ENCODE measurements around the gene C9orf85. TPM values are rescaled to one million over a fixed set of nuclear protein-coding genes. Genes with fewer than 3 reads are reported as not detected.

Gene C9orf85
- total and polyA plus RNA-seq, 3 donors from 2014 or later = 8.0 to 14.4 (median 11.8) TPM

GRCh38 chr9:71920456-71921189 lies 9.2 kb downstream of the C9orf85 start:
- no peak for DNase-seq
- no peaks in the 10 kb centered on the region for H3K36me3 ChIP-seq (ENCODE audit: low read depth, missing control alignments)
- TF ChIP-seq POLR2A (IDR thresholded peaks at IDR 0.05) = no peak
- TF ChIP-seq, protein P1, sequence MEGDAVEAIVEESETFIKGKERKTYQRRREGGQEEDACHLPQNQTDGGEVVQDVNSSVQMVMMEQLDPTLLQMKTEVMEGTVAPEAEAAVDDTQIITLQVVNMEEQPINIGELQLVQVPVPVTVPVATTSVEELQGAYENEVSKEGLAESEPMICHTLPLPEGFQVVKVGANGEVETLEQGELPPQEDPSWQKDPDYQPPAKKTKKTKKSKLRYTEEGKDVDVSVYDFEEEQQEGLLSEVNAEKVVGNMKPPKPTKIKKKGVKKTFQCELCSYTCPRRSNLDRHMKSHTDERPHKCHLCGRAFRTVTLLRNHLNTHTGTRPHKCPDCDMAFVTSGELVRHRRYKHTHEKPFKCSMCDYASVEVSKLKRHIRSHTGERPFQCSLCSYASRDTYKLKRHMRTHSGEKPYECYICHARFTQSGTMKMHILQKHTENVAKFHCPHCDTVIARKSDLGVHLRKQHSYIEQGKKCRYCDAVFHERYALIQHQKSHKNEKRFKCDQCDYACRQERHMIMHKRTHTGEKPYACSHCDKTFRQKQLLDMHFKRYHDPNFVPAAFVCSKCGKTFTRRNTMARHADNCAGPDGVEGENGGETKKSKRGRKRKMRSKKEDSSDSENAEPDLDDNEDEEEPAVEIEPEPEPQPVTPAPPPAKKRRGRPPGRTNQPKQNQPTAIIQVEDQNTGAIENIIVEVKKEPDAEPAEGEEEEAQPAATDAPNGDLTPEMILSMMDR (IDR thresholded peaks at IDR 0.05) = no peak
- H3K27ac ChIP-seq = no peak overlapping the region
- no peak overlapping the region for H3K4me3 ChIP-seq
- intact Hi-C loops (cut with DNase I; ENCODE audit: low total_unique reads) = no loop called here
- WGBS, 2 donors = 74 to 88% methylated on average over 1 of the region's 1 CpG
- H3K9me3 ChIP-seq = no peaks in the 10 kb centered on the region
- no peaks in the 10 kb centered on the region for H3K27me3 ChIP-seq
- no peaks in the 10 kb centered on the region for H3K4me1 ChIP-seq

GRCh38 chr9:71921190-71921814 lies 9.9 kb downstream of the C9orf85 start:
- Histone ChIP-seq H3K36me3 (ENCODE audit: low read depth, missing control alignments) (no peaks in the 10 kb centered on the region), H3K27me3 (no peaks in the 10 kb centered on the region), H3K4me1 (no peaks in the 10 kb centered on the region), H3K27ac (no peak overlapping the region), H3K9me3 (no peaks in the 10 kb centered on the region), H3K4me3 (no peak overlapping the region)
- no peak for DNase-seq
- TF ChIP-seq, protein P1 (IDR thresholded peaks at IDR 0.05) = no peak
- no peak for TF ChIP-seq POLR2A (IDR thresholded peaks at IDR 0.05)
- intact Hi-C loops (cut with DNase I; ENCODE audit: low total_unique reads) = no loop called here

- Histone ChIP-seq H3K4me3 (no peak overlapping the region), H3K9me3 (no peaks in the 10 kb centered on the region), H3K36me3 (ENCODE audit: low read depth, missing control alignments) (no peaks in the 10 kb centered on the region), H3K4me1 (no peaks in the 10 kb centered on the region), H3K27me3 (no peaks in the 10 kb centered on the region), H3K27ac (no peak overlapping the region)
- intact Hi-C loops (cut with DNase I; ENCODE audit: low total_unique reads) = no loop called here
- no peak for DNase-seq
- TF ChIP-seq, protein P1 (IDR thresholded peaks at IDR 0.05) = no peak
- no peak for TF ChIP-seq POLR2A (IDR thresholded peaks at IDR 0.05)
Measured at GRCh38 chr9:71924576-71924975, 13.1 kb downstream of the C9orf85 start.

DNA sequence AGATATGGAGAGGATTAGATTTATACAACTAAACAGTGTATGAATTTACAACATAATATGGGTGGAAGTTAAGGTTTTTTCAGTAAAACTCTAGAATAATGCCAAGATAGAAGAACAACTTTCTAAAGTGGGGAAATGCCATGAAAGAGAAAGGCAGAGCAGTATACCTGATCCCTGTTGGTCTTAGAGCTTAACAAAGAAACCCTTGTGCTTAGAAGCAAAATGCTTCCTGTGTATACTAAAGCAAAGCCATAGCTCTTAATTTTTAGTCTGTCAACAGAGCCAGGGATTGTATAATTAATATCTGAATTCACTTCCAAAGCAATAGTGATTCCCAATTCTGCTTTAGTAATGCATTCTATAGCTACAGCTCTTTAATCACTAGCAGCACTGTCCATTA lies 14.4 kb downstream of the C9orf85 start:
- intact Hi-C loops (cut with DNase I; ENCODE audit: low total_unique reads) = no loop called here
- no peak overlapping the region for H3K27ac ChIP-seq
- no peaks in the 10 kb centered on the region for H3K27me3 ChIP-seq
- TF ChIP-seq POLR2A (IDR thresholded peaks at IDR 0.05) = no peak
- TF ChIP-seq, protein P1 (IDR thresholded peaks at IDR 0.05) = no peak
- no peak overlapping the region for H3K4me3 ChIP-seq
- H3K36me3 ChIP-seq (ENCODE audit: low read depth, missing control alignments) = no peaks in the 10 kb centered on the region
- H3K4me1 ChIP-seq = no peaks in the 10 kb centered on the region
- DNase-seq = no peak
- no peaks in the 10 kb centered on the region for H3K9me3 ChIP-seq

GRCh38 chr9:71928376-71928775 lies 16.9 kb downstream of the C9orf85 start:
- Histone ChIP-seq H3K27me3 (no peaks in the 10 kb centered on the region), H3K4me1 (no peaks in the 10 kb centered on the region), H3K27ac (no peak overlapping the region), H3K36me3 (ENCODE audit: low read depth, missing control alignments) (no peaks in the 10 kb centered on the region), H3K4me3 (no peak overlapping the region), H3K9me3 (no peaks in the 10 kb centered on the region)
- TF ChIP-seq, protein P1 (IDR thresholded peaks at IDR 0.05) = no peak
- TF ChIP-seq POLR2A (IDR thresholded peaks at IDR 0.05) = no peak
- intact Hi-C loops (cut with DNase I; ENCODE audit: low total_unique reads) = no loop called here
- DNase-seq = no peak
- WGBS, 2 donors = 93 to 97% methylated on average over 1 of the region's 1 CpG

Data from testis (tissue), 3 donors.